Small intestine (tissue), 16 donors: Measurements from ENCODE around the gene OR51V1. TPM values are rescaled to one million over a fixed set of nuclear protein-coding genes. Genes with fewer than 3 reads are reported as not detected.
"Not testable (repeated sequence)": the region's sequence is repeated elsewhere in the genome, so short reads cannot be mapped to it uniquely, and the experiment has no call there.

Experiments
- DNase-seq, 2 donors: peaks; one replicate each; pipeline versions ENCODE4 v3.0.0 to v3.0.0-alpha.2; 2013
- FAIRE-seq: peaks from 2 replicates; lab custom pipeline; 2012; peaks lifted over from hg19 to GRCh38; lab: Jason Lieb, UNC
- H3K27ac ChIP-seq, 3 donors: one replicate each; pipeline ENCODE4 v1.5.1; 2013; ENCODE audit warnings: low read length in 2 of 3, mild to moderate bottlenecking in 2 of 3, control low read depth in 1 of 3, inconsistent platforms in 1 of 3, low read depth in 1 of 3, moderate library complexity in 1 of 3
- H3K27me3 ChIP-seq, 3 donors: one replicate each; pipeline ENCODE4 v1.6.1; 2013; ENCODE audit warnings: low read length in 3 of 3, inconsistent platforms in 1 of 3; ENCODE audit not compliant: control insufficient read depth in 3 of 3, insufficient read depth in 3 of 3
- H3K36me3 ChIP-seq, 3 donors: one replicate each; pipeline ENCODE4 v1.6.1; 2013; ENCODE audit warnings: low read length in 3 of 3, inconsistent platforms in 1 of 3, low read depth in 1 of 3, mild to moderate bottlenecking in 1 of 3, moderate library complexity in 1 of 3; ENCODE audit not compliant: control insufficient read depth in 3 of 3, insufficient read depth in 2 of 3
- H3K4me1 ChIP-seq, 3 donors: one replicate each; pipeline ENCODE4 v1.6.1; 2013; ENCODE audit warnings: low read length in 2 of 3, inconsistent platforms in 1 of 3, low read depth in 1 of 3, mild to moderate bottlenecking in 1 of 3, moderate library complexity in 1 of 3; ENCODE audit not compliant: control insufficient read depth in 3 of 3, insufficient read depth in 2 of 3
- H3K4me3 ChIP-seq, 3 donors: one replicate each; pipeline ENCODE4 v1.5.1; 2013; ENCODE audit warnings: low read length in 3 of 3, control low read depth in 1 of 3, inconsistent platforms in 1 of 3, low read depth in 1 of 3, mild to moderate bottlenecking in 1 of 3, moderate library complexity in 1 of 3
- H3K9me3 ChIP-seq, 2 donors: one replicate each; pipeline ENCODE4 v1.6.1; 2013; ENCODE audit warnings: low read depth in 1 of 2, low read length in 1 of 2; ENCODE audit not compliant: control insufficient read depth in 2 of 2, insufficient read depth in 1 of 2
- WGBS, 3 donors: extraction: QIAGEN DNeasy Blood & Tissue Kit; methylation state at CpG; one replicate each; pipeline ENCODE4 v1.1.7; 2013; 5-methylcytosine and 5-hydroxymethylcytosine counted together
- long read RNA-seq, 10 donors: transcript quantifications; one replicate each; lab custom pipeline, GENCODE V29; 2026
- polyA plus RNA-seq, 4 donors: library from polyadenylated mRNA; stranded (reverse) in 3 of 4; unstranded in 1 of 4; fragments of 200-250 nt in 3 of 4; fragments of 120-200 nt in 1 of 4; gene quantifications; one replicate each; pipeline versions ENCODE4 v1.2.1 to v1.2.3, GENCODE V29; 2013
- donor health status: healthy with polysubstance abuse.
- donor health status: control.
- donor health status: control.
- donor health status: Bipolar disorder and iron deficiency.
- donor health status: healthy.

OR51V1 gene, protein sequence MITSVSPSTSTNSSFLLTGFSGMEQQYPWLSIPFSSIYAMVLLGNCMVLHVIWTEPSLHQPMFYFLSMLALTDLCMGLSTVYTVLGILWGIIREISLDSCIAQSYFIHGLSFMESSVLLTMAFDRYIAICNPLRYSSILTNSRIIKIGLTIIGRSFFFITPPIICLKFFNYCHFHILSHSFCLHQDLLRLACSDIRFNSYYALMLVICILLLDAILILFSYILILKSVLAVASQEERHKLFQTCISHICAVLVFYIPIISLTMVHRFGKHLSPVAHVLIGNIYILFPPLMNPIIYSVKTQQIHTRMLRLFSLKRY
- not detected for polyA plus RNA-seq
- long read RNA-seq, donor 1 = 0 reads
- long read RNA-seq, donor 2 = 0 reads
- long read RNA-seq, donor 3 = 0 reads
- long read RNA-seq, donor 4 = 0 reads
- long read RNA-seq, donor 5 = 0 reads
- long read RNA-seq, donor 6 = 0 reads
- long read RNA-seq, donor 7 = 0 reads
- long read RNA-seq, donor 8 = 0 reads
- long read RNA-seq, donor 9 = 0 reads
- long read RNA-seq, donor 10 = 0 reads

DNA sequence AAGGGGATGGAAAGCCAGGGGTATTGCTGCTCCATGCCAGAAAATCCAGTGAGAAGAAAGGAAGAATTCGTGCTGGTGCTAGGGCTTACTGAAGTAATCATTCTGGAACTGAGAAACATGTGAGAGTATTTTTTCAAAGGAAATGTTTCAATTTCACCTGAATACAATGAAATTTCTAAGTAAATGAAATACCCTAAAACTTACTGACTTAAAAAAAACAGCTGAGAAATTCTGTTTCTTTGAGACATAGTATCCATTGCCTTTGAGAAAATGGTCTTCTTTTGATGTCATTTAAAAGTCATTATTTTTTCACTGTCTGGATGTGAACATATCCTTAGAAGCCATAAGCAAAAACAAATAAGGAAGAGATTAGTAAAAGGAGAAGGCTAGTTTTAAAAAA is at the start of gene OR51V1:
Gene OR51V1, minus strand, starts transcription at position 101 of the 400 bp plus-strand sequence. Its CDS starts 0 bp downstream, at position 101.
- 30 to 69% (median 32%) methylated on average over 1 of the region's 1 CpG for WGBS, 3 donors
- no peak for FAIRE-seq

DNA sequence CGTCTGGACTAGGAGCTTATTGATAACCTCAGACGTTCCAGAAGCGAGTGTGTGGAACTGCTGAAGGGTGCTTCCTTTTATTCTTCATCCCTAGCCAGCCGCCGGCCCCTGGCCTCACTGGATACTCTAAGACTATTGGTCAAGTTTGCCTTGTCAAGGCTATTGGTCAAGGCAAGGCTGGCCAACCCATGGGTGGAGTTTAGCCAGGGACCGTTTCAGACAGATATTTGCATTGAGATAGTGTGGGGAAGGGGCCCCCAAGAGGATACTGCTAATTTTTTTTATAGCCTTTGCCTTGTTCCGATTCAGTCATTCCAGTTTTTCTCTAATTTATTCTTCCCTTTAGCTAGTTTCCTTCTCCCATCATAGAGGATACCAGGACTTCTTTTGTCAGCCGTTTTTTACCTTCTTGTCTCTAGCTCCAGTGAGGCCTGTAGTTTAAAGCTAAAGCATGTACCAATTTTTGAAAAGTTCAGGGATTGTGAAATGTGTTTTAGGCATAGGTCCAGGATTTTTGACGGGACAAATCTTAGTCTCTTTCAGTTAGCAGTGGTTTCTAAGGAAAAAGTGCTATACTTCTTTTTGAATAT is 49.4 kb upstream of the OR51V1 start, which contains the start of gene HBG1:
Gene HBG1, minus strand, starts transcription at position 51 of the 590 bp plus-strand sequence. CDS start 53 bp downstream, outside the sequence.
- H3K27ac ChIP-seq, DNase-seq: not testable (repeated sequence)
- WGBS, 3 donors = 81 to 85% (median 81%) methylated on average over 3 of the region's 9 CpGs

More for the DNA sequence above, at the start of gene OR51V1:
- Histone ChIP-seq H3K36me3 (no peaks in the 10 kb centered on the region), H3K9me3 (no peaks in the 10 kb centered on the region), H3K4me1 (no peaks in the 10 kb centered on the region), H3K27ac (no peak within 1 kb of the TSS), H3K4me3 (no peak within 1 kb of the TSS), H3K27me3 (no peaks in the 10 kb centered on the region)
- DNase-seq = no peak

DNA sequence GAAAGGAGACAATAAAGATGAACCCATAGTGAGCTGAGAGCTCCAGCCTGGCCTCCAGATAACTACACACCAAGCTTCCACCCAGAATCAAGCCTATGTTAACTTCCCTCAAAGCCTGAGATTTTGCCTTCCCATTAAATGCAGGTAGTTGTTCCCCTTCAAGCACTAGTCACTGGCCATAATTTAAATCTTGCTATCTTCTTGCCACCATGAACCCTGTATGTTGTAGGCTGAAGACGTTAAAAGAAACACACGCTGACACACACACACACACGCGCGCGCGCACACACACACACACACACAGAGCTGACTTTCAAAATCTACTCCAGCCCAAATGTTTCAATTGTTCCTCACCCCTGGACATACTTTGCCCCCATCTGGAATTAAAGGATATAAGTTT is 48.0 kb upstream of the OR51V1 start:
- not testable (repeated sequence) for H3K27me3 ChIP-seq, DNase-seq, H3K4me1 ChIP-seq, H3K27ac ChIP-seq, FAIRE-seq, H3K9me3 ChIP-seq, H3K4me3 ChIP-seq, H3K36me3 ChIP-seq
- 41 to 84% (median 75%) methylated on average over 7 of the region's 7 CpGs for WGBS, 3 donors

More for the DNA sequence above, 49.4 kb upstream of the OR51V1 start, which contains the start of gene HBG1:
- H3K4me1 ChIP-seq, H3K27me3 ChIP-seq, H3K4me3 ChIP-seq, H3K36me3 ChIP-seq, H3K9me3 ChIP-seq, FAIRE-seq: not testable (repeated sequence)

DNA sequence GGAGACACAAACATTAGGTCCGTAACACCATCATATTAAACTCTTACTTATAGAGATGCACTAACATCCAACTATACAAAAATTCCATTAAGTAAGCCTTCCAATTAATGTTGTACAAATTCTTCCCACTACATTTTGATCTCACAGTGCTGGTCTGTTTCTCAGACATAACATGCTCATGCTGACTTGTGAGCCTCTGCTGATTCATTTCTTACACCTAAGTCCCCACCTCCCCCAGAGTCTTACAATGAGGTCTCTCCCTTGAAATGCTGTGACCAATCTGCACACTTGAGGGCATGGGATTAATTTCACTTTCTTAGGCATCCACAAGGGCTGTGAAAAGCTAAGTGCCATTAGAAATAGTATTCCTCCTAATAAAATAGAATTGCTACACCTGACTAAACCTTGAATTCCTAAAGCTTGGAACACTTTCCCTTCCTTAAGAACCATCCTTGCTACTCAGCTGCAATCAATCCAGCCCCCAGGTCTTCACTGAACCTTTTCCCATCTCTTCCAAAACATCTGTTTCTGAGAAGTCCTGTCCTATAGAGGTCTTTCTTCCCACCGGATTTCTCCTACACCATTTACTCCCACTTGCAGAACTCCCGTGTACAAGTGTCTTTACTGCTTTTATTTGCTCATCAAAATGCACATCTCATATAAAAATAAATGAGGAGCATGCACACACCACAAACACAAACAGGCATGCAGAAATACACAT is 47.1 kb upstream of the OR51V1 start:
- Histone ChIP-seq H3K27ac (no peak overlapping the region), H3K4me3 (no peak overlapping the region), H3K4me1 (no peaks in the 10 kb centered on the region), H3K27me3 (no peaks in the 10 kb centered on the region), H3K9me3 (no peaks in the 10 kb centered on the region), H3K36me3 (no peaks in the 10 kb centered on the region)
- DNase-seq (no peak), FAIRE-seq (no peak)
- 85 to 88% (median 87%) methylated on average over 3 of the region's 3 CpGs for WGBS, 3 donors

DNA sequence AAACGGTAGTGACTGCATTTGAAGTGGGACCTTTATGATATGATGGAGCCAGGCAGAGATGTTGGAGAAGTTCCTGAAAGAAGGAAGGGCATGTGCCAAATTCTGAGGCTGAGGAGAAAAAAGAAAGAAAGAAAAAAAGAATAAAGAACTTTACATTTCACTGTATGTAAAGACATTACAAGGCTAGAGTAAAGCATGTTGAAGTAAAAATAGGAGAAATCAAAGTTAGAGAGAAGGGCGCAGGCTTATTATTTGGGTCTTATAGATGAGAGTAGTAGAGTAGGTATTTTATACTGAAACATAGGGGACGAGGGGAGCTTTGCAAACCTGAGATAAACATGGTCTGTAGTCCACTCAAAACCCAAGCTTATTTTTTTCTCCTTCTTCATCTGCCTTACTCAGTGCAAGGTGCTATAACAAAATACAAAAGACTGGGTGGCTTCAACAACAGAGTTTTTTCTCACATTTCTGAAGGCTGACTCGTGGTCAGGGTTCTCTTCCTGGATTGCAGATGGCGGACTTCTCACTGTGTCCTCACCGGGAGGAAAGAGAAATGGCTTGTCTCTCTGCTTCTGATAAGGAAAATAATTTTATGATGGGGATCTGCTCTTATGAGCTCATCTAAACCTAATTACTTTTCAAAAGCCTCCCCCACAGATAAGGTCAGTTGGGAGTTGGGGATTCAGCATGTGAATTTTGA is 46.4 kb upstream of the OR51V1 start:
- H3K9me3 ChIP-seq = no peaks in the 10 kb centered on the region
- H3K4me1 ChIP-seq = no peaks in the 10 kb centered on the region
- no peaks in the 10 kb centered on the region for H3K36me3 ChIP-seq
- no peak for DNase-seq
- no peaks in the 10 kb centered on the region for H3K27me3 ChIP-seq
- no peak overlapping the region for H3K4me3 ChIP-seq
- H3K27ac ChIP-seq = no peak overlapping the region
- 55 to 66% (median 57%) methylated on average over 6 of the region's 6 CpGs for WGBS, 3 donors
- FAIRE-seq = no peak

DNA sequence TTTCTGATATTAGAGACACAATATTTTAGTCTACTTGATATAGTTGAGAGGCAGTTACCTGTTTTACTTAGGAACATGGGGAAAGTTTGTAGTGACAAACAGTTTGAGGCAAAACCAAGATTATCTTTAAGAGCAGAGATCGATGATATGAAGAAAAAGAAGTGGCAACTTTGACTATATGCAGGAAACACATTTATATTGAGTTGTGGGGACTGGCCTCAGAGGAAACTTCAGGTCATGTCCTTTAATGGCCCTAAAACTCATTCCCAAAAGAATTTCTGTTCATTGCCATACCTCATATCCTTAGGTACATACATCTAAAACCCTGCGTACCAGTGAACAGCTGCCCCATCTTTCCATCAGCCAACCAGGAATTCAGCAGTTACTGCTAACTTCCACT is 44.7 kb upstream of the OR51V1 start:
- H3K9me3 ChIP-seq = no peaks in the 10 kb centered on the region
- FAIRE-seq = no peak
- no peaks in the 10 kb centered on the region for H3K36me3 ChIP-seq
- no peaks in the 10 kb centered on the region for H3K4me1 ChIP-seq
- H3K27me3 ChIP-seq = no peaks in the 10 kb centered on the region
- 72 to 87% (median 79%) methylated on average over 2 of the region's 2 CpGs for WGBS, 3 donors
- H3K4me3 ChIP-seq = no peak overlapping the region
- no peak for DNase-seq
- no peak overlapping the region for H3K27ac ChIP-seq

DNA sequence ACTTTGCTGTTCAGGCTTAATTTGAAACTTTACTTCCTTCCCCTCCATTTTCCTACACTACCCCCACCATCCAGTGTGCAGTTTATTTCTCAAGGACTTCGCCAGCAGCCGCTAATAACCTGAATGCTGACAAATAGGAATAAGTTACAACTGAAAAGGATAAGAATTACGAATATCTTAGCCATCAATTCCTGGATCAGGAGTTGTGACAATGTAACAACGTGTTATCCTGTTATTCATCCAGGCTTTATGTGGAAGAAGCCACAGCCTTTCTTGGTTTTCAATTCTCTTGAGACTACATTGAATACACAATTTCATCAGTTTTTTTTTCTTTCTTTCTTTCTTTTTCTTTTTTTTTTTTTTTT is 43.3 kb upstream of the OR51V1 start:
- no peaks in the 10 kb centered on the region for H3K4me1 ChIP-seq
- 73 to 85% (median 80%) methylated on average over 4 of the region's 4 CpGs for WGBS, 3 donors
- DNase-seq = no peak
- H3K4me3 ChIP-seq = no peak overlapping the region
- no peaks in the 10 kb centered on the region for H3K36me3 ChIP-seq
- FAIRE-seq = no peak
- H3K27ac ChIP-seq = no peak overlapping the region
- H3K9me3 ChIP-seq = no peaks in the 10 kb centered on the region
- no peaks in the 10 kb centered on the region for H3K27me3 ChIP-seq
